Testis (tissue), 3 donors: ENCODE data around the gene SGSM1. TPM values are rescaled to one million over a fixed set of nuclear protein-coding genes. Genes with fewer than 3 reads are reported as not detected.

Experiments used
- DNase-seq: peaks from one replicate; pipeline ENCODE4 v3.0.0-alpha.2; 2019
- H3K27ac ChIP-seq, 2 donors: fragments of 200-600 bp; sonication (generic); one replicate each; pipeline ENCODE4 v1.5.1; 2019
- H3K27me3 ChIP-seq: fragments of 200-600 bp; sonication (generic); one replicate; pipeline ENCODE4 v1.5.1; 2019
- H3K36me3 ChIP-seq: fragments of 200-600 bp; sonication (generic); one replicate; pipeline ENCODE4 v1.5.1; 2017; ENCODE audit warnings: low read depth; ENCODE audit errors: missing control alignments
- H3K4me1 ChIP-seq: fragments of 200-600 bp; sonication (generic); one replicate; pipeline ENCODE4 v1.5.1; 2019
- H3K4me3 ChIP-seq, 2 donors: fragments of 200-600 bp; sonication (generic); one replicate each; pipeline ENCODE4 v1.5.1; 2017 to 2019
- H3K9me3 ChIP-seq: fragments of 200-600 bp; sonication (generic); one replicate; pipeline ENCODE4 v1.5.1; 2017
- CTCF ChIP-seq, 3 experiments: fragments of 450-650 bp in 2 of 3; fragments of 200-600 bp in 1 of 3; sonication (generic) in 1 of 3; IDR thresholded peaks; one replicate each; pipeline ENCODE4 v1.5.1; 2016 to 2019; ENCODE audit warnings: antibody characterized with exemption in 3 of 3, mild to moderate bottlenecking in 2 of 3, moderate library complexity in 1 of 3
- POLR2A ChIP-seq: fragments of 450-650 bp; IDR thresholded peaks from one replicate; pipeline ENCODE4 v1.6.1; 2017; ENCODE audit warnings: antibody characterized with exemption, mild to moderate bottlenecking, moderate library complexity
- WGBS, 2 donors: methylation state at CpG; one replicate each; pipeline ENCODE4 v1.1.5; 2018; 5-methylcytosine and 5-hydroxymethylcytosine counted together
- intact Hi-C: fragments of 100-400 bp; cut with DNase I; formaldehyde crosslinking; loops from one replicate; pipeline ENCODE4 v1.15.1; 2023; ENCODE audit warnings: low total_unique reads
- polyA plus RNA-seq: library from polyadenylated mRNA; stranded (reverse); fragments of 350-450 nt; fragmentation: Illumina TruSeq; extraction: RNeasy Lipid Tissue Mini Kit (QIAGEN cat#74804); gene quantifications from one replicate; pipeline ENCODE4 v1.2.3, GENCODE V29; 2014; ENCODE audit warnings: low read depth, low replicate concordance; ENCODE audit not compliant: insufficient read depth
- total RNA-seq, 2 donors: library from RNA; depleted of rRNA; stranded (reverse); fragments of >200 nt; gene quantifications; one replicate each; pipeline ENCODE4 v1.2.3, GENCODE V29; 2016

SGSM1 gene
- total and polyA plus RNA-seq, 3 donors from 2014 or later, result 5.1 to 8.4 (median 7.9) TPM

- H3K4me1 ChIP-seq, result peaks cover 7% of the 10 kb centered on the region
- TF ChIP-seq CTCF (IDR thresholded peaks at IDR 0.05), result no peak
- no peak for TF ChIP-seq POLR2A
- 91 to 94% methylated on average over 11 to 13 of the region's 13 CpGs for WGBS, 2 donors
- no peaks in the 10 kb centered on the region for H3K9me3 ChIP-seq
- H3K27ac ChIP-seq, result no peak overlapping the region
- no peak for DNase-seq
- no peaks in the 10 kb centered on the region for H3K36me3 ChIP-seq
- intact Hi-C loops, result no loop called here
- H3K4me3 ChIP-seq, result no peak overlapping the region
- H3K27me3 ChIP-seq, result no peaks in the 10 kb centered on the region
Measured at GRCh38 chr22:24948356-24949202, 142.6 kb downstream of the SGSM1 start.

- H3K27me3 ChIP-seq, result no peaks in the 10 kb centered on the region
- peaks cover 21% of the 10 kb centered on the region for H3K4me1 ChIP-seq
- intact Hi-C loops, result no loop called here
- H3K27ac ChIP-seq, result no peak overlapping the region
- no peak for TF ChIP-seq CTCF (IDR thresholded peaks at IDR 0.05)
- no peak for TF ChIP-seq POLR2A
- DNase-seq, result no peak
- 25 to 46% methylated on average over 7 of the region's 7 CpGs for WGBS, 2 donors
- no peaks in the 10 kb centered on the region for H3K36me3 ChIP-seq
- no peaks in the 10 kb centered on the region for H3K9me3 ChIP-seq
- H3K4me3 ChIP-seq, result no peak overlapping the region
Measured at GRCh38 chr22:24950272-24950902, 144.4 kb downstream of the SGSM1 start.

- Histone ChIP-seq H3K4me3 (peak within 1 kb of the TSS; percentile 81 to 94), H3K4me1 (peaks cover 21% of the 10 kb centered on the region), H3K27ac (peak within 1 kb of the TSS; percentile 74 to 87), H3K36me3 (no peaks in the 10 kb centered on the region), H3K27me3 (no peaks in the 10 kb centered on the region), H3K9me3 (no peaks in the 10 kb centered on the region)
- TF ChIP-seq POLR2A, result no peak
- peak; percentile 91 to 95 (median 94) for TF ChIP-seq CTCF (IDR thresholded peaks at IDR 0.05)
- DNase-seq, result peak; percentile 92
- intact Hi-C loops, result no loop called here
- 2 to 16% methylated on average over 3 to 49 of the region's 71 CpGs for WGBS, 2 donors
Measured at GRCh38 chr22:24951942-24952836, 146.2 kb downstream of the SGSM1 start, which contains the start of gene KIAA1671. TSS of gene KIAA1671 (plus strand) at chr22:24952716. CDS start at chr22:25028000, 75,284 bp downstream.

GRCh38 chr22:24952837-24953383, 146.9 kb downstream of the SGSM1 start:
- Histone ChIP-seq H3K27ac (peak overlapping the region; percentile 74 to 87), H3K27me3 (no peaks in the 10 kb centered on the region), H3K9me3 (no peaks in the 10 kb centered on the region), H3K4me3 (peak overlapping the region; percentile 81 to 94), H3K4me1 (peaks cover 21% of the 10 kb centered on the region), H3K36me3 (no peaks in the 10 kb centered on the region)
- WGBS, 2 donors, result 1 to 2% methylated on average over 23 to 32 of the region's 35 CpGs
- no peak for TF ChIP-seq CTCF (IDR thresholded peaks at IDR 0.05)
- no peak for TF ChIP-seq POLR2A
- intact Hi-C loops, result no loop called here
- peak; percentile 67 for DNase-seq
